Omental fat pad (tissue), 4 donors: ENCODE measurements around the gene MACROD2. TPM values are rescaled to one million over a fixed set of nuclear protein-coding genes. Genes with fewer than 3 reads are reported as not detected.
A peak's percentile ranks its signal among the peaks of the same experiment; 100 is the strongest.

Source experiments
- ATAC-seq: fragments of 150-250 bp; one replicate; pipeline ENCODE4 v1.9.1; 2016; ENCODE audit warnings: mild to moderate bottlenecking, moderate library complexity; ENCODE audit not compliant: low FRiP score
- DNase-seq: peaks from one replicate; pipeline ENCODE4 v3.0.0-alpha.2; 2019; ENCODE audit warnings: low spot score
- CTCF ChIP-seq, 3 donors: fragments of 450-650 bp; IDR thresholded peaks; one replicate each; pipeline ENCODE4 v1.5.1; 2016 to 2017; ENCODE audit warnings: antibody characterized with exemption in 3 of 3, mild to moderate bottlenecking in 3 of 3, moderate library complexity in 2 of 3
- total RNA-seq, 4 donors: library from RNA; depleted of rRNA; stranded (reverse); fragments of >200 nt; gene quantifications; one replicate each; pipeline ENCODE4 v1.1.0, GENCODE V29; 2016

The MACROD2 gene
- total RNA-seq, 4 donors from 2014 or later, result 6.8 to 54.1 (median 7.4) TPM

- DNase-seq (no peak), ATAC-seq (no peak)
- no peak for TF ChIP-seq CTCF (IDR thresholded peaks at IDR 0.05)
Observed at GRCh38 chr20:14956538-14956937, 961.2 kb downstream of the MACROD2 start.

GRCh38 chr20:14957402-14957801, 962.1 kb downstream of the MACROD2 start:
- no peak for DNase-seq
- ATAC-seq, result no peak
- TF ChIP-seq CTCF (IDR thresholded peaks at IDR 0.05), result no peak

- ATAC-seq (no peak), DNase-seq (no peak)
- no peak for TF ChIP-seq CTCF (IDR thresholded peaks at IDR 0.05)
Observed at GRCh38 chr20:14958626-14959025, 963.3 kb downstream of the MACROD2 start.

- peak; percentile 95 for ATAC-seq
Observed at GRCh38 chr20:14959506-14960475, 964.5 kb downstream of the MACROD2 start.

GRCh38 chr20:14960831-14961230, 965.5 kb downstream of the MACROD2 start:
- ATAC-seq, result no peak
- no peak for TF ChIP-seq CTCF (IDR thresholded peaks at IDR 0.05)
- no peak for DNase-seq

More at GRCh38 chr20:14959506-14960475, 964.5 kb downstream of the MACROD2 start:
- no peak for TF ChIP-seq CTCF (IDR thresholded peaks at IDR 0.05)
- DNase-seq, result no peak

GRCh38 chr20:14963262-14963663, 967.9 kb downstream of the MACROD2 start:
- no peak for DNase-seq
- peak; percentile 61 for ATAC-seq
- TF ChIP-seq CTCF (IDR thresholded peaks at IDR 0.05), result no peak

GRCh38 chr20:14966203-14966602, 970.9 kb downstream of the MACROD2 start:
- DNase-seq (no peak), ATAC-seq (no peak)
- no peak for TF ChIP-seq CTCF (IDR thresholded peaks at IDR 0.05)
